Stomach (tissue), 4 donors: Measurements from ENCODE around the gene ARHGAP10.

Experiments used
- CTCF ChIP-seq, 7 experiments: fragments of 450-650 bp in 4 of 7; fragments of 200-600 bp in 3 of 7; sonication (generic) in 3 of 7; IDR thresholded peaks; one replicate each; pipeline ENCODE4 v1.5.1; 2016 to 2019; ENCODE audit warnings: antibody characterized with exemption in 7 of 7, control low read depth in 2 of 7, mild to moderate bottlenecking in 1 of 7
- EP300 ChIP-seq: sonication (generic); formaldehyde crosslinking; IDR thresholded peaks from one replicate; pipeline ENCODE4 v1.6.1; 2017; ENCODE audit warnings: antibody characterized with exemption
- POLR2A ChIP-seq, 4 donors: fragments of 450-650 bp; IDR thresholded peaks; one replicate each; pipeline ENCODE4 v1.6.1; 2016; ENCODE audit warnings: antibody characterized with exemption in 4 of 4, control low read depth in 2 of 4, mild to moderate bottlenecking in 1 of 4, moderate library complexity in 1 of 4

- TF ChIP-seq CTCF (IDR thresholded peaks at IDR 0.05) (no peak), POLR2A (IDR thresholded peaks at IDR 0.05) (no peak), EP300 (no peak)
Observed at GRCh38 chr4:148004228-148004857, 272.5 kb downstream of the ARHGAP10 start.
